Activated naive CD8-positive, alpha-beta T cell treated with anti-CD3 and anti-CD28 coated beads, Interleukin-2, amount 50 U/mL, for 24 hours (primary cell): ENCODE measurements around the gene AGTRAP.

Experiments used
- ATAC-seq: fragments of 150-1000 bp; cut with Tn5 transposase; one replicate; pipeline ENCODE4 v1.10.0; 2021
- DNase-seq: peaks from one replicate; pipeline ENCODE4 v3.0.0; 2021
- H3K27ac Mint-ChIP-seq: one replicate; pipeline ENCODE4 v1.8.0; 2021; ENCODE audit warnings: mild to moderate bottlenecking, mixed read lengths
- H3K27me3 Mint-ChIP-seq: one replicate; pipeline ENCODE4 v1.8.0; 2021; ENCODE audit warnings: mixed read lengths
- H3K36me3 Mint-ChIP-seq: one replicate; pipeline ENCODE4 v1.8.0; 2021; ENCODE audit warnings: low read depth, mixed read lengths
- H3K4me1 Mint-ChIP-seq: one replicate; pipeline ENCODE4 v1.8.0; 2021; ENCODE audit warnings: mixed read lengths
- H3K4me3 Mint-ChIP-seq: one replicate; pipeline ENCODE4 v1.8.0; 2021; ENCODE audit warnings: mild to moderate bottlenecking, moderate library complexity, mixed read lengths
- H3K9me3 Mint-ChIP-seq: one replicate; pipeline ENCODE4 v1.8.0; 2021; ENCODE audit warnings: mixed read lengths

Gene AGTRAP

DNA sequence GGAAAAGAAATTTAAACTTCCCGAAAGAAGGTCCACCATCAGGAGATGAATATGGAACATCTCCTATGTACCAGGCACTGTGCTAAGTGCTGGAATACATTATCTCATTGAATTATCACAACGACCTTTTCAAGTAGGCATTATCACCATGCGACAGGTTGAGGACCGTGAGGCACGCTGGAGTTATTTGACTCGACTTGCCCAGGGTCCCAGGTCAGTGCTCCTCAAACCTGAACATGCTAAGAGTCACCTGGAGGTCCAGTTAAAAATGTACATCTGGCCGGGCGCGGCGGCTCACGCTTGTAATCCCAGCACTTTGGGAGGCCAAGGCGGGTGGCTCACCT lies 15.9 kb upstream of the AGTRAP start:
- no peaks in the 10 kb centered on the region for H3K27me3 Mint-ChIP-seq
- no peaks in the 10 kb centered on the region for H3K9me3 Mint-ChIP-seq
- no peak for DNase-seq
- H3K36me3 Mint-ChIP-seq, result no peaks in the 10 kb centered on the region
- H3K27ac Mint-ChIP-seq, result no peak overlapping the region
- no peak for ATAC-seq
- H3K4me3 Mint-ChIP-seq, result peak overlapping the region; percentile 75
- peaks cover 14% of the 10 kb centered on the region for H3K4me1 Mint-ChIP-seq

DNA sequence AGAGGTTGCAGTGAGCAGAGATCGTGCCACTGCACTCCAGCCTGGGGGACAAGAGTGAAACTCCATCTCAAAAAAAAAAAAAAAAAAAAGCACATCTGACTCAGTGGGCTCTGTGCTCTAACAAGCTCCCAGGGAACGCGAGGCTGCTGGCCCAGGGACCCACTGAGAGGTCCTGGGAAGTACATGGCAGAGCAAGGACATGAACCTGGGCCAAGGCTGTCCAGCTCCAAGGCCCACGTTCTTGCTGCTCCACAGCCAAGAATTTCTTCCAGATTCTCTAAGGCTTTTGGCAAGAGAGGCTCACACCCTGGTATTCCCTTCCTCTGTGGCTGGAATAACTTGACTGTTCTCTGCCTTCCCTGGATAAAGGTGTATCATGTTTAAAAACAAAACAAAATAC lies 15.4 kb upstream of the AGTRAP start:
- no peak overlapping the region for H3K4me3 Mint-ChIP-seq
- H3K27me3 Mint-ChIP-seq, result no peaks in the 10 kb centered on the region
- H3K4me1 Mint-ChIP-seq, result peaks cover 14% of the 10 kb centered on the region
- H3K36me3 Mint-ChIP-seq, result no peaks in the 10 kb centered on the region
- ATAC-seq (no peak), DNase-seq (no peak)
- no peak overlapping the region for H3K27ac Mint-ChIP-seq
- no peaks in the 10 kb centered on the region for H3K9me3 Mint-ChIP-seq

DNA sequence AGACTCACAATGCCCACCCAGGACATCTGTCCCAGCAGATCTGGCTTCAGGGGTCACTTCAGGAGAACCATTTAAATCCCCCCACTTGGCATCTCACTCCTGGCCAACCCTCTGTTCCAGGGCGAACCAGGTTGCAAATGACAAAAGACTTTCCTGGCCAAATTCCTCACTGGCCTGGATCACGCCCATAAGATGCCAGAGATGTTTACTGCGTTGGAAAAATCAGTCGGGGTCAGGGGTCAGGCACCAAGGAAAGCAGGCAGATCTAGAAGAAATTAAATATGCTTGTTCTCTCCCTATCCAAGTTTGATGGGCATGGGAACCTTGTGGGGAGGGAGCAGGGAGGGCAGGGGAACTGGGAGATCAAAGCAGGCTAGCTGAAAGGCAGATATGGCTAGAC lies 14.6 kb upstream of the AGTRAP start:
- DNase-seq (no peak), ATAC-seq (no peak)
- no peak overlapping the region for H3K27ac Mint-ChIP-seq
- H3K36me3 Mint-ChIP-seq, result no peaks in the 10 kb centered on the region
- no peaks in the 10 kb centered on the region for H3K9me3 Mint-ChIP-seq
- H3K4me3 Mint-ChIP-seq, result no peak overlapping the region
- H3K27me3 Mint-ChIP-seq, result no peaks in the 10 kb centered on the region
- H3K4me1 Mint-ChIP-seq, result peaks cover 14% of the 10 kb centered on the region

- H3K27me3 Mint-ChIP-seq, result no peaks in the 10 kb centered on the region
- no peak overlapping the region for H3K27ac Mint-ChIP-seq
- ATAC-seq, result no peak
- no peak overlapping the region for H3K4me3 Mint-ChIP-seq
- no peaks in the 10 kb centered on the region for H3K9me3 Mint-ChIP-seq
- no peak for DNase-seq
- H3K36me3 Mint-ChIP-seq, result no peaks in the 10 kb centered on the region
- peaks cover 14% of the 10 kb centered on the region for H3K4me1 Mint-ChIP-seq
Measured at GRCh38 chr1:11722538-11722937, 13.4 kb upstream of the AGTRAP start.

DNA sequence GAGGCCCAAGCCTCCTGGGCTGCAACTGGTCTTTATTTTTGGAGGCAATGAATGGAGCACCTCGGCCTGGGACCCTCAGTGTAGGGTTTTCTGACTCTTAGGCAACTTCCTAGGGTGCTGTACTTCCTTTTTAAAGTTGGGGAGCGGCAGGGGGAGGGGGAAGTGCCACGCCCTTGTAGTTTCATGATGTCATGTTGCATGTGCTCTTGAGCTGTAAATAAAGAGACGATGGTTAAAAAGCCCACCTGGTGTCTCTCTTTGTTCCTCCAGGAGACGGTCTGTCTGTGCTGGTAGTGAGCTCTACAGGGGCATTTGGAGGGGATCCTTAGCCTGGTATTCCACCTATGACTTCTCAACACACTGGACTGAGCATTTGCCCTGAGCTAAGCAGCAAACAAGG lies 10.3 kb upstream of the AGTRAP start:
- Mint-ChIP-seq H3K4me3 (no peak overlapping the region), H3K27me3 (no peaks in the 10 kb centered on the region), H3K4me1 (peaks cover 16% of the 10 kb centered on the region), H3K27ac (no peak overlapping the region), H3K36me3 (no peaks in the 10 kb centered on the region), H3K9me3 (no peaks in the 10 kb centered on the region)
- ATAC-seq (no peak), DNase-seq (no peak)

DNA sequence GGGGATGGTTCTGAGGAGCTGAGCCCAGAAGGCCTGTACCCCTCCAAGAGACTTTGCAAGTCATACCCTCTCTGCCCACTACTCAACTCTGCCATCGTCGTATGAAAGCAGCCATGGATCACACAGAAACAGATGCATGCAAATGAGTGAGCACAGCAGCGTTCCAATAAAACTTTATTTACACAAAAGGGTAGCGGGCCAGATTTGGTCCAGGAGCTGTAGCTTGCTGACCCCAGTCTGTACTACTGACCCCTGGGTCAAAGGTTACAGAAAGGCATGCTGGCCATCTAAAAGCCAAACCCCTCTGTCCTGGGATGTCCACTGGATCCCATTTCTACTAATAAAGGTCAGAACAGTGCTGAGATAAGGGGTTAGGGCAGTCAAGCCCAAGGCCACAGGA lies 8.8 kb upstream of the AGTRAP start:
- ATAC-seq (no peak), DNase-seq (no peak)
- Mint-ChIP-seq H3K27me3 (no peaks in the 10 kb centered on the region), H3K9me3 (no peaks in the 10 kb centered on the region), H3K27ac (no peak overlapping the region), H3K4me1 (peaks cover 31% of the 10 kb centered on the region), H3K36me3 (no peaks in the 10 kb centered on the region), H3K4me3 (no peak overlapping the region)

DNA sequence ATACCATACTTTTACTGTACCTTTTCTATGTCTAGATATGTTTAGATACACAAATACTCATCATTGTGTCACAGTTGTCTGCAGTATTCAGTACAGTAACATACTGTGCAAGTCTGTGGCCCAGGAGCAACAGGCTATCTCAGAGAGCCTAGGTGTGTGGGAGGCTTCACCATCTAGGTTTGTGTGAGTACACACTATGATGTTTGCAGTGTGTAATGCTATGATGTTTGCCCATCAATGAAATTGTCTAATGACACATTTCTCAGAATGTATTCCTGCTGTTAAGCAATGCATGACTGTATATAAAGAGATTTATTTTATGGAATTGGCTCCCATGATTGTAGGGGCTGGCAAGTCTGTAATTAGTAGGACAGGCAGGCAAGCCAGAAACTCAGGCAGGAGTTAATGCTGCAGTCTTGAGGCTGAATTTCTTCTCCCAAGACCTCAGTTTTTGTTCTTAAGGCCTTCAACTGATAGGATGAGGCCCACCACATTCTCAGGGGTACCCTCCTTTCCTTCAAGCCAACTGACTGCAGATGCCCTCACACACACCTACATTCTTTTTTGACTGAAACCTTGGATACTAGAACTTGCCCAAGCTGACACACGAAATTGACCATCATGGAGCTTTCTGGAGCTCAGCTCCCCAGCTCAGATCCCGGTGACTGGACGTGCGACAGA lies 7.7 kb upstream of the AGTRAP start:
- H3K36me3 Mint-ChIP-seq, result no peaks in the 10 kb centered on the region
- H3K4me1 Mint-ChIP-seq, result peaks cover 38% of the 10 kb centered on the region
- no peak overlapping the region for H3K4me3 Mint-ChIP-seq
- DNase-seq, result no peak
- H3K9me3 Mint-ChIP-seq, result no peaks in the 10 kb centered on the region
- no peak overlapping the region for H3K27ac Mint-ChIP-seq
- no peaks in the 10 kb centered on the region for H3K27me3 Mint-ChIP-seq
- no peak for ATAC-seq

DNA sequence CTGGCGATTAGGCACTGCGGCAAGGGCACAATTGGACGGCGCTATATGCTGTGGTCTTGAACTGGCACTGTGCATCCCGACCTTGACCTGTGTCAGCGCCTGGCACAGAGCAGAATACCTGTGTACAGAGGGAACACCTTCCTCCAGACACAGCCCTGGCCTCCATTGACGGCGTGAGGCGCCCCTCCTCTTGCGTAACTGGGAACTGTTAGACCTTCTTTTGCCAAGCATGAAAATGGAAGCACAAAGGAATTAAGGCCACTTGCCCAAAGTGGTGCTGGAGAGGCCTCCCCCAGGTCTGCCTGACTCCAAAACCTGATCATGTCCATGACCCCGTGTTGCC lies 6.8 kb upstream of the AGTRAP start:
- Mint-ChIP-seq H3K27ac (no peak overlapping the region), H3K27me3 (no peaks in the 10 kb centered on the region), H3K4me1 (peaks cover 43% of the 10 kb centered on the region), H3K36me3 (no peaks in the 10 kb centered on the region), H3K4me3 (no peak overlapping the region), H3K9me3 (no peaks in the 10 kb centered on the region)
- ATAC-seq (no peak), DNase-seq (no peak)

GRCh38 chr1:11729498-11730428 lies 6.2 kb upstream of the AGTRAP start:
- no peak for DNase-seq
- Mint-ChIP-seq H3K27ac (no peak overlapping the region), H3K27me3 (no peaks in the 10 kb centered on the region), H3K9me3 (no peaks in the 10 kb centered on the region), H3K36me3 (no peaks in the 10 kb centered on the region), H3K4me3 (peak overlapping the region; percentile 77), H3K4me1 (peaks cover 43% of the 10 kb centered on the region)
- ATAC-seq, result no peak

- Mint-ChIP-seq H3K27ac (peak overlapping the region; percentile 59), H3K27me3 (no peaks in the 10 kb centered on the region), H3K4me3 (peak overlapping the region; percentile 77), H3K9me3 (no peaks in the 10 kb centered on the region), H3K4me1 (peaks cover 44% of the 10 kb centered on the region), H3K36me3 (no peaks in the 10 kb centered on the region)
- peak; percentile 72 for ATAC-seq
- peak; percentile 35 for DNase-seq
Measured at GRCh38 chr1:11730429-11730891, 5.5 kb upstream of the AGTRAP start.

GRCh38 chr1:11731691-11732283 lies 4.1 kb upstream of the AGTRAP start:
- Mint-ChIP-seq H3K4me3 (peak overlapping the region; percentile 77), H3K36me3 (no peaks in the 10 kb centered on the region), H3K27ac (peak overlapping the region; percentile 84), H3K27me3 (no peaks in the 10 kb centered on the region), H3K4me1 (peaks cover 50% of the 10 kb centered on the region), H3K9me3 (no peaks in the 10 kb centered on the region)
- no peak for ATAC-seq
- DNase-seq, result peak; percentile 43

DNA sequence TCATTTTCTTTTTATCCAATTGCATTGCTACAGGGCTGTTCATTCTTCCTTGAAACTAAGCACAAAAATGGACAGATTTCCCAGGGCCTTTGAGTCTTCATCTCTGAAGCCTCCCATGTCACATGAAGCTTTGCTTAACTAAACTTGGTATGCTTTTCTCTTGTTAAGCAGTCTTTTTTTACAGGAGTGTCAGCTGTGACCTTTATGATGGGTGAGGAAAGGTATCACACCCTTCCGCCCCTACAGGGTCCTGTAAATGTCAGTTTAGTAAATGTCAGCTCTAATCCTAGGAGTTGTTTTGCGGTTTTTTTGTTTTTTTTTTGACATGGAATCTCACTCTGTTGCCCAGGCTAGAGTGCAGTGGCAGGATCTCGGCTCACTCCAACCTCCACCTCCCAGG lies 2.6 kb upstream of the AGTRAP start:
- no peak overlapping the region for H3K4me3 Mint-ChIP-seq
- H3K9me3 Mint-ChIP-seq, result no peaks in the 10 kb centered on the region
- DNase-seq (no peak), ATAC-seq (no peak)
- no peak overlapping the region for H3K27ac Mint-ChIP-seq
- no peaks in the 10 kb centered on the region for H3K27me3 Mint-ChIP-seq
- H3K4me1 Mint-ChIP-seq, result peaks cover 56% of the 10 kb centered on the region
- no peaks in the 10 kb centered on the region for H3K36me3 Mint-ChIP-seq

DNA sequence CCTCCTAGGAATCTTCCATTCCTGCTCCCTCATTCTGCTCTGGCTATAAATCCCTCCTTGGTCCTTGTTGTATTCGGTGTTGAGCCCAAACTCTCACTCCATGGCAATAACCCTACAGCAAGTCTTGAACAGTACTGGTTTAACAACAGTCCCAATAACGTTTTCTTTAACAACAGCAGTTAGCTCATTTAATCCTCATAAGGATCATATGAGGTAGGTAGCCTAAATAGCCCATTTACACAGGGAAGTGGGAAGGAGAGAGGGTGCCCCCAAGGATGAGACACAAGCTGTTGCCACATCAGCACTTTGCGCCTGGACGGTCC lies 444 bp upstream of the AGTRAP start:
- H3K27me3 Mint-ChIP-seq, result no peaks in the 10 kb centered on the region
- ATAC-seq, result no peak
- H3K9me3 Mint-ChIP-seq, result no peaks in the 10 kb centered on the region
- DNase-seq, result no peak
- peak overlapping the region; percentile 85 for H3K27ac Mint-ChIP-seq
- H3K4me3 Mint-ChIP-seq, result peak overlapping the region; percentile 91
- no peaks in the 10 kb centered on the region for H3K36me3 Mint-ChIP-seq
- H3K4me1 Mint-ChIP-seq, result peaks cover 57% of the 10 kb centered on the region

GRCh38 chr1:11736746-11737639 lies 1.1 kb downstream of the AGTRAP start:
- Mint-ChIP-seq H3K27ac (peak overlapping the region; percentile 59), H3K9me3 (no peaks in the 10 kb centered on the region), H3K36me3 (no peaks in the 10 kb centered on the region), H3K27me3 (no peaks in the 10 kb centered on the region), H3K4me3 (peak overlapping the region; percentile 91), H3K4me1 (peaks cover 56% of the 10 kb centered on the region)
- no peak for ATAC-seq
- DNase-seq, result peak; percentile 57
